GM21786 (cell line): ENCODE data around the gene TBC1D1.

Experiments used
- ATAC-seq: cut with Tn5 transposase; IDR thresholded peaks from one replicate; pipeline ENCODE4 v1.9.1; 2021; ENCODE audit not compliant: unreplicated experiment

Gene TBC1D1

DNA sequence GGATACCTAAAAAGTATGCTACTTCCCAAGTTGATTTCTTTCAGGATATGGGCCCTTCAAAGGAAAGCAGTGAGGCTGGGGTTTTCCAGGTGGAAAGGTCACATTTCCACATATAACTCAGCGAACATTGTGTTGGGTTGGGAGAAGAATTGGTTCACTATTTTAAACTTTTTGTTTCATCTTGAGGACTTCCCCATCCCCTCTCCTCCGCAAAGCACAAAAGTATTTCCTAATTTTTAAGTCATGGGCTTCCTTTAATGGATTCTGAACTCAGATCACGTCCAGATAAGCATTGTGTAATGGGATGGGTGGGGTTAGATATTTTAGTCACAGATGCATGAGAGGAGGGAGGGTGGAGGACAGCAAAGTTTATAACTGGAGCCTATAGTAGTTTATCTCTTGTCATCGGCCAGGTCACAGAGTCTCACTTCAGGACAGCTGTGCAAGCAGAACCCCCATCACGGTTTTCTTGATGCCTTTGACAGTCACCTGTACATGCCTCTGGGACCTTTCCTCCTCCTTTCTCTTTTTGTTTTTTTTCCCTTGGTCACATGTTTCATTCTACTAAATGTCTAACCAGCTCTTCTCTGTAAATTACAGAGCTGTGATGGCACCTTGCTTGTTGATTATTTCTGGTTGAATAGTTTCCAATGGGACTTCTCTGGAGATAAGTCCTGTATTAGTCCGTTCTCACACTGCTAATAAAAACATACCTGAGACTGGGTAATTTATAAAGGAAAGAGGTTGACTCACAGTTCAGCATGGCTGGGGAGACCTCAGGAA is 184.7 kb downstream of the TBC1D1 start:
- ATAC-seq, result no peak

DNA sequence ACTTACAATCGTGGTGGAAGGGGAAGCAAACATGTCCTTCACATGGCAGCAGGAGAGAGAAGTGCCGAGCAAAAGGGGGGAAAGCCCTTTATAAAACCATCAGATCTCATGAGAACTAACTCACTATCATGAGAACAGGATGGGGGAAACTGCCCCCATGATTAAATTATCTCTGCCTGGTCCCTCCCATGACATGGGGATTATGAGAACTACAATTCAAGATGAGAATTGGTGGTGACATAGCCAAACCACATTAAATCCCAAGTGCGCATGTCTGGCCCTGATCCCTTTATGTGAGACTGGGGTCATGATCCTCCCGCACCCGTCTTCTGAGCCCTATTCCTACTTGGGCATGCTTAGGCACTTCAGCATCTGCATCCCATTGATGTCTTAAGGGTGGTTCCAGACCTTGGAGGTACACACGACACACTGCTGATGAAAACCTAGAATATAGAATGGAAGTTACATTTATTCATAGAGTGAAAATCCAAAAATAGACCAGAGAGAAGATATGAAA is 185.3 kb downstream of the TBC1D1 start:
- ATAC-seq, result no peak

DNA sequence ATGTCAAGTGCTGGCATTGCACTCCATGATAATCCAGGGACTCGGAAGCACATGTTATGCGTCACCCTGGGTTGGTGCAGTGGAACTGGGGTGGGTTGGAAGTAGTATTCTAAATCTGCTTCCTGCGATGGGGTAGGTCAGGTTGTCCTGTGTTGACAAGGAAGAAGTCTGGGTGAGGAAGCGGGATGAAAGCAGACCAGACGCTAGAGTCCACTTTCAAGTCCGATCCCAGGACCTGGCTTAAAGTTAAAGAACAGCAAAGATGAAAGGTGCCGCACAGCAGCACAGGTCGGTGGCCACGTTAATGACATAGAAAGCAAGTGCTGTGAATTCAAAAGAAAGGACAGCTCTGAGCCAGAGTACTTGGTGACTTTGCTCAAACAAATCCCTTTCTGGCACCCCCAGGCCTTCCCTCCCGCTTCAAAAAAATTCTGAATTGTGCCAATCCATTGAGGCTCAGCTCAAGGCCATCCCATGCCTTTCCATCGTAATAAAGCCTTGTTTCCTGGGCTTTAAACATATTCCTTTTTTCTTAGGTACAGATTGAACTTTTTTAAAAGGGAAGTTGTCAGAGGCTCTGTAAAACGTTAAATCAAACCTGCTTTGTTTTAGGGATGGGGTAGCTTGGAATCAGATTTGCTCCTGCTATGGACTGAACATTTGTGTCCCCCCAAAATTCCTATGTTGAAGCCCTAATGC is 187.1 kb downstream of the TBC1D1 start:
- ATAC-seq, result no peak

DNA sequence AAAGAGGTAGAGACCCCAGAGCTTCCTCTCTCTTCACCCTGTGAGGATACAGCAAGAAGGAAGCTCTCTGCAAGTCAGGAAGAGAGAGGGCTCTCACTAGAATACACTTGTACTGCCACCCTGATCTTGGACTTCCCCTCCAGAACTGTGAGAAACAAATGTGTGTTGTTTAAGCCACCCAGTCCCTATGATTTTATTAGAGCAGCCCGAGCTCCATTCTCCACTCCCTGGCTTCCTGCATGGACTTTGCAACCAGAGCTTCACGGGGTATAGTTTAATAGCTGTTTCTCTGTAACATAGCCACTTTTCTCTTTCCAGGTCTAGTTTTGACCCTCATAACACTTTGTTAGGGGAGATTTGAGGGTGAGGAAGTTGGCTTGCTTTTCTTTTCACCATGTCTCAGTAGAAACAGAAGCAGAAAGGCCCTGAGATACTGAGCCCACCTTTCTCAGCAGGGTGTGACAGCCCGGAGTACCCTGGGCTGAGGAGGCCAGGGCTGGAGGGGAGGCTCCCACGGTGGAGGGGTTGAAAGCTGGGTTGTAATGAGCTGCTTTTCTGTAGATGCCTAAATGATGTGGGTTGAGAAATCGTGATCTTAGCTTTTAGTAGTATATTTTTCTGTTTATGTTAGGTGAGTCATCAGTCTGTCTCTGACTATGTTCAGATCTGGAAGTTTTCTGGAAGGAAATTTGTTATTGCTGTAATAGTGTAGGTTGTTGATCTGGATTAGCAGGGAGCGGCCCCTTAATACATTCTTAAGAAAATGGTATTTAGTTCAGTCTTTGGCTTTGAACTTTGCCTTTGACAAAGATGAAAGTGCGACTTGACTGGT is 187.9 kb downstream of the TBC1D1 start:
- ATAC-seq, result peak; percentile 38

DNA sequence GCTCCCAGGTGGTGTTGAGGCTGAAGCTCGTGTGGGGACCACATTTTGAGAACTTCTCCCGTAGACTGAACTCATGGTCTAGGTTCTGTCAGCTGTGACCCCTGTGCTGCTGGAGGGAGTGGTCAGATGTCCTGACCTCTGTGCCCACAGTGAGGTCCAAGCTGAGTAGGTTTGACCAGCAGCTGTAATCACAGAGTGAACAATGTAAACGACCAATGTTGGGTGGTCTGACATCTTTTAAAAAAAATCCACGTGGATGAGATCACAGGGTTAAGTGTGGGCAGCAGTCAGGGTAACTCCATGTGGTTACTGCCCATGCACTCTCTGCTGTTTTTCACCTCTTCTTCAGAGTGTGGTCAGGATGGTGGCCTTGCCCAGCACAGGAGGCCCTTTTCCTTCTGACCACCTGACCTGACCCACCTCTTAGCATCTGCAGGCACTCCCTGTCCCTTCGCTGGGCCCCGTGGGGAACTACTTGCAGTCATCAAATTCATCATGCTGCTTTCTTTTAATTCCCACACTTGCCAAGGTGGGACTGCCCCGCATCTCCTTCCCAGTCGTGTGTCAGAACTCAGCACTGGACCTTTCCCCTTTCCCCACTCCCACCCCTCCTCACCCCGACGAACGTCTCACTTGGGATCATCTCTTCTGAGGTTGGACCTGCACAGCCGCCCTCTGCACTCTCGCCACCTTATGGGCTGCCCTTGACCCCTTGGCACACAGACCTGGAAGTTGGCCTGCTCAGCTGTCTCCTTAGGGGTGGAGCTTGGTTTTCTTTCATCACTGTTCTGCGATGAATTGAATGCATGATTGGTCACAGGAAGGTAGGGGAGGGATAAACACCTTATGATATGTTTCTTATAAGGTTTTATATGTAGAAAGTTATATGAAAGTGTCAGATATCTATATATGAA is 189.4 kb downstream of the TBC1D1 start:
- ATAC-seq, result no peak

DNA sequence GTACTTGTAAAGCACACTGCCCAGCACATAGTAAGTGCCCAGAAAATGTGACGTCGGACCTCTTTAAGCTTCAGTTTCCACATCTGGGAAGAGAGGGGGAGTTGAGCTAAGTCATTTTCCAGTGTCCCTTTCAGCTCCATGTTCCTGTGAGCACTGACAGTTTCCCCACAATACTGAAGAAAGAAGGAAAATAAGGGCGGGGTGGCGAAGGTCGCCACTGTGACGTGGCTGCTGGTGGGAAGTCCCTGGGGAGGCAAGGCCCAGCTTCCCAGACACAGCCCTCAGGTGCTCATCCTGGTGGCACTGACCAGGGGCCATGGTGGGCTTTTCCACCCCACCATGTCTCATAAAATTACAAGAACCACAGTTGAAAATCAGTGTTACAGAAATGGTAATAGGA is 191.1 kb downstream of the TBC1D1 start:
- no peak for ATAC-seq

DNA sequence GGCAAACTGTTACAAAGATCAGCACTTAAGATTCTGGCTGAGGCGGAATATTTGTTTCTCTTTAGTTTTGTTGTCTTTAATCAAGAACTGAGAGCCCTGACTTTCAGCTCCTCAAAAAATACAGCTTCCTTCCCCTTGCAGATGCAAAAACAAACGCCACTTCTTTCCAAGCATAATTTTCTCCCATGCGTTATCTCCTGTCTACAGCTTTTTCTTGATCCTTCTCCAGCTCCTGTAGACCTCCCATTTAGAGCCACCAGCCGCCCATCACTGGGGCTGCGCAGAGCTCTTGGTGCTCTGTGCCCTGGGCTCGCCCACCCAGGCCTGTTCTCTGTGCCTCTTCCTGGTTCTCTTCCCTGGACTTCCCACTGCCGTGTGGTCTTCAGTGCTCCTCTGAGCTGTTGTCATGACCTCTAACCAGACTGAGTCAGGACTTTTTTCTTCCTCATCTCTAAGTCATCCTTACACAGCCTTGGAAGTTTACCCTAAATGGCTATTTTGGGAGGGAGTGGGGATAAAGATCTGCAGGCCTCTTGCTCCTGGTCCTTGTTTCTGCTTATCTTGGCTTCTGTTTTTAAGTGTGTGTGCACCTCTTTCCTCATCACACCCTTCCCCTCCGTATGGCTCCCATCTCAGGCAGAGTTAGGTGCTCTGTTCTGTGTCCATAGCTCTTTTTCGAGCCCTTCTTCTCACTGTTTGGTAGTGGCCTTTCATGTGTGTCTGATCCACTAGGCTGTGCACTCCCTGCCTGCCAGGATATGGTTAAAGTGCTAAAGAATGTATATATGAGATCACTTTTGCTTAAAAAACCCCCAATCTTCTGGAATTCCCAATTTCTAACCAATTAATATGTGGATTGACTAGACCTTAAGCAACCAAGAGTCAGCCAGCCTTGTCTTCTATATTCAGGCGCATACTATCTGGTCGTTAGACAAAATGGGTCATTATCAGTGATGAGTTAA is 191.8 kb downstream of the TBC1D1 start:
- ATAC-seq, result no peak

DNA sequence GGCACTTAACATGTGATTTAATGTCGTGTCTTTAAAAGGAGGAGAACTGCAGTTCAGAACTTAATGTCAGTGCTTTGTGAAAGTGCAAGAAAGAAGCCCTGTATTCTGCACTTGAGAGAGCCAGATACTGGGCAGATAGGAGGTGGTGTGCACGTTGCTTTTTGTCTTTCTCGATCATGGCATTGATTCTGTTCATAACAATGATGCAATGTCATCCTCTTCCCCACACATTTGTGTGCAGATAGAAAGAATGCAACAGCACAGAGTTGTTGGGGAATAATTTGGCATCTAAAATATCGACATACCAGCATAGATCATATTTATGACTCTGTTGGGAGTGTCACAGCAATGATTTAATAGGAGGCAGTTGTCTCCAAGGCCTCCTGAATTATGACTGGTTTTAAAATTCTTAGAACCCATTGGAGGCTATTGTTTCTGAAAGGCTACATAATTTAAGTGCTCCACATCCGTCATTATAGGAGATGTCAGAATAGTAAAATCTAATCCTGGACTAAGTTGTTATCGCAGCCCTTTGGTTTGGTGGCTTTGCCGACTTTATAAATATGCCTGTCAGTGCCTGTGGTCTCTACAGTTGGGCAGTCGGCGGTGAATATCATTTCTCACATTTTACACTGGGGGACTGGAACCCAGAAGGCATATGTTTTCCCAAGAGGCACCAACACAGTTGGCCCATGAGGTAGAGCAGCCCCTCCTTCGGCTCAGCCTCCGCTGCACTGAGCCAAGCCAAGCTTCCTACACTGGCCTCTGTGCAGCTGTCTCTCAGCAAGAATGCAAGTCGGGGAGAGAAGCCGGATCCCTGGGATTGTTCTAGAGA is 194.2 kb downstream of the TBC1D1 start:
- ATAC-seq, result no peak

DNA sequence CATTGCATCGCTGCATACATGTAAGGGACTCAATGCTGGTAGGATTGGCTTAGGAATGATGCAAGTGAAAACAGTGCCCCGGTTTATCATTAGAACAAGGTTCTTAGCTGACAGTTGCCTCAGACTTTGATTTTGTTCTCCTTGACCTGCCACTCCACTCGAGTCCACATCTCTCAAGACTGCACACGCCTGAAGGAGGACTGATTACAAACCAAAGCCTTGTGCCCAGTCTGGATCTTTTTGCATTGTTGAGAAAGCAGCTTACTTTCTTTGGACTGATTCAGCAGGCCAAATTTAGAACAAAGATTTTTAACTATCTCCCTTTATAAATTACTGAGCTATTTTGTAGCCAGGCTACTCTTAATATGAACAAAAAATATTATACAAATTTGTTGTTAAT is 194.9 kb downstream of the TBC1D1 start:
- no peak for ATAC-seq

DNA sequence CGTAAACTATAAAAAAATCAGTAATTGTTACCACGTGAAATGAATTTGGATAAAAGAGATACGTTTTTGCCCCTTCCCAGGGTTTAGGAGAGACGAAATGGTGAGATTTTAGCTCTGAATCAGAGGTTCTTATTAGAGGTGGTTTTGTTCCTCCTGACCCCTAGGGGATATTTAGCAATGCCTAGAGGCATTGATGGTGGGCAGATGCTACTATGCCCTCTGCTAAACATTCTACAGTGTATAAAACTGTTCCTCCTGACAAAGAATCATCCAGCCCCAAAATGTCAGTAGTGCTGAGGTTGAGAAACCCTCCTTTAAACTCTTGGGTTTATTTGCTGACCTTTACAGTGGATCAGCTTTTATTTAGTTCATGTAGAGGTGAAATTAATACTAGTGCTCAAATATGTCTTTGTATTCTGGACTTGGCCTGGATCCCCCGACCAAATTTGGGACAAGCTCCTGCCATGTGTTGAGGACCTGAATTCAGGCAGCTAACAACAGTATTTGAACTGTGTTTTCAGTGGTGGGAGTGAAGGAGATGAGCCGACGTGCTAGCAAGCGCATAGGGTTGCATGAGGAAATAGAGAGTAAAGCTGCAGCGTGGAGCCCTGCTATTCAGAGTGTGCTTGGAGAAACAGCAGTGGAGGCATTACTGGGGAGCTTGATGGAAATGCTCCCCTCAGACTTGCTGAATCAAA is 195.4 kb downstream of the TBC1D1 start:
- no peak for ATAC-seq

DNA sequence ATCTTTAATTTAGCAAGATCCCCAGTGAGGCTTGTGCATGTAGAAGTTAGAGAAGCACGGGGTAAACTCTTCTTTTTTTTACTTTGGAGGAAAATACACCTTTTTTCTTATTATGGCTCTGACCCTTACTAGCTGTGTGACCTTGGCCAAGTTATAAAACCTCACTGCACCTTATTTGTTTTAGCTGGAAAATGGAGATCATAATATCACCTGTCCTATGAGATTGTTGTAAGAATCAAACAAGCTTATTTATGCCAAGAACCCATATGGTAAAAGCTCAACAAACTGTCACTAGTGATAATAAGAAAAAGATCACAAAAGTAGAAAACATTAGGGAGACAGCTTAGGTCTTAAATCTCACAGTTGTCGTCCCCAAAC is 196.0 kb downstream of the TBC1D1 start:
- no peak for ATAC-seq

DNA sequence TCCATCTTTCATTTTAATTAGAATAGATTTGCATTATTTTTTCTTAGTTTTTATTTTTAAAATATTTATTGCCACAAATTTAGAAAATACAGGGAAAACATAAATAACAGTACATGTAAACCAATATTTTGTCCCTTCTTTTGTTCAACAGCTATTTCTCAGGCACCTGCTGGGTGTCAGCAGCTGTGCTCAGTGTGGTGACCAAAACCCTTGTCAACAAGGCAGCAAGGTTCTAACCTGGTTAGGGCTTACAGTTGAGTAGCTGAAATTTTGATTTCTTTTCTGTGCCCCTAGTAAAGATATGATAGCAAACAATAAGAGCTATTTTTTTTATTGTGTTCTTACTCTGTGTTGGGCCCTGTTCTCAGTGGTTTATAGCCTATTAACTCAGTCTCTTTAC is 197.4 kb downstream of the TBC1D1 start:
- ATAC-seq, result no peak

DNA sequence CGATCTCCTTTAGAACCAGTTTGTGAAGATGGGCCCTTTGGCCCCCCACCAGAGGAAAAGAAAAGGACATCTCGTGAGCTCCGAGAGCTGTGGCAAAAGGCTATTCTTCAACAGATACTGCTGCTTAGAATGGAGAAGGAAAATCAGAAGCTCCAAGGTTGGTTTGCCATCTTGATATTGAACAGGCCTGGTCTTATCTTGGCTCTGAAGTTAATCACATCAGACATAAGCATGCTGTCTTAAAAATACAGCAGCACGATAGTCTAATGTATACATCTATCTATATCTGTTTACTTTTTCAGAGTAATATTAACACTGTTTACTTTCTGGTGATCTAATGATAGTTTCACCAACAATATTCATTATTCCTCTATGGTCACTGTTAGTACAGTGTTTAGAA is 199.1 kb downstream of the TBC1D1 start:
- ATAC-seq, result no peak

DNA sequence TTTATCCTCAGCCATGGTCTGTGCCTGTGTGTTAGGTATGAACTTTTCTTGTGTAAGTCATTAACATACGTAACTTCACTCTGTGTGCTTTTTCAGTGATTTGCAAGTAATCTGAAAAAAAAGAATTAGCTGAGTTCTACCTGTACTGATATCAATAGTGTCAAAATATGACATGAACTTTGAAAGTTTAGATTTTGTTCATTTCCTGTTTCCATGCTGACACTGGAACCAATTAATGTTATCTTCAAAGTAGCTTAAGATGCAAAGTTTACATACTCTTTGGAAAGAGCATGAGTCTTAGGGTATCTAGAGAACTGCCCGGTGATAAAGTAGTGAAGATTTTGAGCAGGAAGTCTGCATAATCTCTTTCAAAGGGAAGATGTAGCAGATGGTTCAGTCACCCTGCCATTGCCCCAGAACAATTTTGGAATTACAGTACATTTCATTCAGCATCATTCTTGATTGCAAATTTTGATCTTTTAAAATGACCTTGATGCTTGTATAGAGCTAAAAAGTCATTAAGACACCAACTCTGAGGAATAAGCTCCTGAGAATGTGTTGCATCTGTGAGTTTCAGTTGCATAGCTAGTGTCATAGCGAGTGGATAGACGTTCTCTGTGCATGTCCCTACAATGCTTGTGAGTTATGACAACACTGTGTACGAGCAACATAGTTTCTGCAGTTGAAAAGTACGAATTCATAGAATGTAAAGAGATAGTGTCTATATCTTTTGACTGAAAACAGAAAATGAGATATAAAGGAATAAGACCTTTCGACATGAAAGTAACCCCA is 199.8 kb downstream of the TBC1D1 start:
- no peak for ATAC-seq

DNA sequence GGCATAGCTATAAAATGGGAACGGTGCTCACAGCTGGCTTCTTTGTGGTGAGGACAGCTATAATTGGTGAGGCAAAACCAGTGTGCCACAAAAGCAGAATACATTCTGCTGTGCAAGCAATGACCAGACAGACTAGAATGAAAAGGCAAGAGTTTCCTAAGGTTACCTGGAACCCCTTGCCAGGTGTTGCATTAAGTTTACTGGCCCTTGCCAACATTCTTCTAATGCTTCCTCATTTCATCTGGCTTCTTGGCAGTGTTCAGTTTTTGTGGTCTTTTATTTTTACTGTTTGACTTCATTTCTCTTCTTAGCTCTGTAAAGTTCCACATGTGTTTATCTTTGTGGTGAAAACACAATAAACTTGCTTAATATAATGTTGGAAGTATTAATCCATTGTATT is 200.8 kb downstream of the TBC1D1 start:
- no peak for ATAC-seq

DNA sequence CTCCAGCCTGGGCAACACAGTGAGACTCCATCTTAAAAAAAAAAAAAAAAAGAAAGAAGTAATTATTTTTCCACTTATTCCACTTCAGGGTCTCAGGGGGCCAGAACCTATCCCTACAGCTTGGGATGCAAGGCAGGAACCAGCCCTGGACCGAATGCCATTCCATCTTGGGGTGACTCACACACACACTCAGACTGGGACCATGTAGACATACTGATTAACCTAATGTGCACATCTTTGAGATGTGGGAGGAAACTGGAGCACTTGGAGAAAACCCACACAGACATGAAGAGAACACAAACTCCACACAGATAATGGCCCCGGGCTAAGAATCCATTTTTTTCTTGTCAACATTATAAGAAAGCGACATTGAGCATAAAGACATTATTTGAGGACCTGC is 201.8 kb downstream of the TBC1D1 start:
- ATAC-seq, result no peak

DNA sequence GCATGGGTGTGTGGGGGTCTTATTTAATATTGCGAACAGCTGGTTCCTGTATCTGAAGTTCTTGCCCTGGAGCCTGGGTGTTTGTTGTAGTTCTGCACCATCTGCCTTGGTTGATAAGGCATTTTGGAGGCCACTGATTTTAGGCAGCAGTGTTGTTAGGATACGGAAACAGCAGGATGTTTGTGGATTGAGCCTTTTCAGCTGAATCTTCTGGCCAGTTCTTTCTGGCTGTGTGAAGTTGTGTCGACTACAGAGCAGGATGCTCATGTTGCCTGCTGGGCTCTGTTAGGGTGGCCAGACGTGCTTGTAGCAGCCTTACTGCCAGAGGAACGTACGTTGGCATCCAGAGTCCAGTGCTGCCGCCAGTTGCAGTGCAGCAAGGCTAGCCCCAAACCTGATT is 203.5 kb downstream of the TBC1D1 start:
- no peak for ATAC-seq
